ENCODE results near the gene AVPR2. TPM values are rescaled to one million over a fixed set of nuclear protein-coding genes. Genes with fewer than 3 reads are reported as not detected.

Gene AVPR2
- polyA plus RNA-seq, 1 donor, result 2.0 TPM

DNA sequence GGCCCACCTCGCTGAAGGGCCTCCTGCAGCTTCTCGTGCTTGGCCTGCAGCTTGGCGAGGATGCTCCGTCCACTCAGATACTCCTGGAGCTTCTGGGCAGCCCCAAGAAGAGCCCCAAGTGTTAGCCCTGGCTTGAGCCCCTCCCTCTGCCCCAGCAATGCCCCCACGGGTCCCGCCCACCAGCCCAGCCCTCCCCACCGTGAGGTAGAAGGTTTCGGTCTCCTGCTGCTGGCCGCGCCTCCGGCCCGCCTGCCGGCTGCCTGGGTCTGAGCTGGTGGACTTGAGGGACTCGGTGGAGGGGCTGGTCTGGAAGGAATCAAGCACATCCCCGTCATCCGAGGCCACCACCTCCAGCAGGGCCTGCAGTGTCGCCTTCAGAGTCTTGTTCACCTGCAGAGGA, 8.7 kb downstream of the AVPR2 start:
- DNase-seq, result no peak

DNA sequence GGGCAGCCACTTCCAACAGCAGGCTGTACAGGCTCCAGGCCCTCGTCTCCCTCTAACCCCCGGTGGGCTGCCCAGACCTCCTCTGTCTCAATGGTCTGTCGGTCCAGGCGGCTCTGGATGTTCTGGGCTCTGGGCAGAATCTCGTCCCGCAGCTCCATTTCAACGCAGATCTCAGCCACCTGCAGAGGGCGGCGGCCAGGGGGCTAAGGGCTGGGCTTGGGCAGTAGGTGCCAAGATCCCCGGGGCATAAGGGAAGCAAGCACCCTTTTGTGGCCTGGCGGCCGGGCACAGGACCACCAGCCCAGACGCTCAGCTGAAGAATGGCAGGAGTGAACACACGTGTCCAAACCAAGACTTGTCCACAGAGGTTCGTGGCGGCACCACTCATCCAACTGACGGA, 9.2 kb downstream of the AVPR2 start:
- DNase-seq, result no peak

DNA sequence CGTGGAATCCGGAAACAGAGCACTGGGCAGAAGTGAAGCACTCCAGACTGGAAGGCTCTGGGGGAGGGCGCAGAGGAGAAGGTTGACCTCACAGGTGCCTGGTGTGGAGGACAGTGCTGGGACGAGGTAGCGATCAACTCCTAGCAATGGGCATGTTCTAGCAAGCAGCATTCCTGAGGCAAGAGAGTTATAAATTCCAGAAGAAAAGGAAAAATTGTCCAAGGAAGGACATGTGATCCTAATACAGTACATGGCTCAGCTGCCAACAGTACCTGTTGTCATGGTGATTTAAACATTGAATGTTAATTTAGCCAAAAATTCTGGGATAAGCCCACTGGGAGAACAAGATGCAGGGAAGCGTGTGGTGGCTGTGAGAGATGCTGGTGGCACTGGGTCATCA, 13.4 kb downstream of the AVPR2 start:
- DNase-seq, result no peak

DNA sequence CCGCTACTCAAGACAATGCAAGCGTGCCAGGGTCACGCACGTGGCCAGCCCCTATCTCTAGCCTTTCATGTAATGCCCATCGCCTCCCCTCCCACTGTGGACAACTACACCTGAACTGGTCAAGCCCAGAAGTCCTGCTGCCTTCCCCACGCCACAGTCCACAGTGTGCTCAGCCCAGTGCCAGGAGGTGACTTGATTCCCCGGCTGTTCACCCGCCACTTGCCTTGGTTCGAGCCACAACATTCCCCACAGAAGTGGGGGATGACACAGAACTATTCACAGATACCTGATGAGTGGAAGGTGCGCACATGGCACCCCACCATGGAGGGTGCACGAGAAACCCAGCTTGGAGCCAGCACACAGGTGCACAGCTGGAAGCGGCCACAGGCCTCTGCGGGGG, 14.8 kb downstream of the AVPR2 start:
- no peak for DNase-seq

DNA sequence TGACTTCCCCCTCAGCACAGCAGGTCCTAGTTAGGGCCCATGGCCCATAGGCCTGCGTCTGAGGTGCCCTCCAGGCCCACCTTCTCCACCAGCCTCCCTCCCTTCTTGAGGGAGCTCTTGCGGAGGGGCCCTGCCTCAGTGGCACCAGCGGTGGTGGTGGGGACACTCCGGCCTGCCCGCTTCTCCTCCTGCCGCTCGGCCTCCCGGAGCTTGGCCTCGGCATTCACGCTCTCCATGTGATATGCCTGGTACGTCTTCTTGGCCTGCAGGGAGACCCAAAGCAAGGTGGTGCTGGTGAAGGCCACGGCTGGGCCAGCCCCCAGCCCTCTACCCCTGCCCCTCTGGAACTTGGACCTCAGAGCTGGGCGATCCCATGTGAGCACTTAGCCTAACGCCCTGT, 16.1 kb downstream of the AVPR2 start:
- DNase-seq, result no peak

DNA sequence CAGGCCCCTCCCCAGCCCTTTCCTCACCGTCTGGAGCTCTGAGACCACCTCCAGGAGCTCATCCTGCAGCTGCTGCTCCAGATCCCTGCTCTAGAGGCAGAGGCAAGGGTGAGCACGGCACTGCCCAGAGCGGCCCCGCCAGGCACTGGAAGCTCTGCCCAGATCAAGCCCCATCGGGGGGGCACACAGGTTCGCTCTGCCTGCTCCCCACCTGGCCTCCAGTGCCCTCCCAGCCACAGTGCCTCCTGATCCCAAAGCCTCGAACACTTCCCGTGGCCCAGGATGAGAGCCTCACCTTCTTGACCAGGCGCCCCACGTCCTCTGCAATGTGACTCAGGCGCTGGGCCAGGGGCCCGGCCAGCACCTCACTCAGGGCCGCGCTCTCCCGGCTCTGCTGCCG, 16.6 kb downstream of the AVPR2 start:
- DNase-seq, result no peak

DNA sequence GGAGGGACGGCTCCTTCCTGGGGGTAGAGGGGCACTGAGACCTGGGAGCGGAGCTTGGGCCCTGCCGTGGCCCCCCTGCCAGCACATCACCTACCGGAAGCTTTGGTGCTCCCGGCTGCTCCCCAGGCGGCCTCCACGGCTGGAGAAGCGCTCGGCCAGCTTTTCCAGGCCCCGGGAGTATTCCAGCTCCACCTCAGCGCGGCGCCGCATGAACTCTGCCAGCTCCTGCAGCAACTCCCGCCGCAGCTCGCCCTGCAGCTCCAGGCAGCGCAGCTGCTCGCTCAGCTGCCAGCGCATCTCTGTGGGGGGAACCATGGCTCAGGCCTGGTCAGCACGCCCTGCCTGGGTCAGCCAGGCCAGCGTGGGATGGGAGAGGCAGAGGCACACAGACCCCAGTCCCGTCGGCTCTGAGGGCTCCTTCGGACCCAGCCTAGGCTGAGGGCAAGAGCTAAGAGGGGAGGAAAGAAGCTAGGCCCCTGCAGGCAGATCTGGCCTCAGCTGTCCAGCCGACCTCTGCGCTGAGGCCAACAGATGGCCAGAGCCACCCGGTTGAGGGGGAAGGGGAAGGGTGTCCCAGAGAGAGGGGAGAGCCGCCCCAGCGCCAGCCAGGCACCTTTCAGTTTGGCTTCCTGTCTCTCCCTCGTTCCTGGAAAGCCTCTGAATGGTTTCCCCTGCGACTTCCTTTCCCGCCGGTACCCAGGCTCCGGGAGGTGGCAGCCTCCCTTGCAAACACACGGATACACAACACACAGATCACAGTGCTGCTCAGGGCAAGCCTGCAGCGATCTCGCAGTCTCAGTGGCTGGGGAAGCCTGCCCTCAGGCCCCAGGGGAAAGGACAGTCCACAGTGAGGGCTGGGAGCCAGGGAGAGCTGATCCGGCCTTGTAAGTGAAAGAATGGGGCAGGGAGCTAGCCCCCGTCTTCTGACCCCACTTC, 17.3 kb downstream of the AVPR2 start:
- no peak for DNase-seq

DNA sequence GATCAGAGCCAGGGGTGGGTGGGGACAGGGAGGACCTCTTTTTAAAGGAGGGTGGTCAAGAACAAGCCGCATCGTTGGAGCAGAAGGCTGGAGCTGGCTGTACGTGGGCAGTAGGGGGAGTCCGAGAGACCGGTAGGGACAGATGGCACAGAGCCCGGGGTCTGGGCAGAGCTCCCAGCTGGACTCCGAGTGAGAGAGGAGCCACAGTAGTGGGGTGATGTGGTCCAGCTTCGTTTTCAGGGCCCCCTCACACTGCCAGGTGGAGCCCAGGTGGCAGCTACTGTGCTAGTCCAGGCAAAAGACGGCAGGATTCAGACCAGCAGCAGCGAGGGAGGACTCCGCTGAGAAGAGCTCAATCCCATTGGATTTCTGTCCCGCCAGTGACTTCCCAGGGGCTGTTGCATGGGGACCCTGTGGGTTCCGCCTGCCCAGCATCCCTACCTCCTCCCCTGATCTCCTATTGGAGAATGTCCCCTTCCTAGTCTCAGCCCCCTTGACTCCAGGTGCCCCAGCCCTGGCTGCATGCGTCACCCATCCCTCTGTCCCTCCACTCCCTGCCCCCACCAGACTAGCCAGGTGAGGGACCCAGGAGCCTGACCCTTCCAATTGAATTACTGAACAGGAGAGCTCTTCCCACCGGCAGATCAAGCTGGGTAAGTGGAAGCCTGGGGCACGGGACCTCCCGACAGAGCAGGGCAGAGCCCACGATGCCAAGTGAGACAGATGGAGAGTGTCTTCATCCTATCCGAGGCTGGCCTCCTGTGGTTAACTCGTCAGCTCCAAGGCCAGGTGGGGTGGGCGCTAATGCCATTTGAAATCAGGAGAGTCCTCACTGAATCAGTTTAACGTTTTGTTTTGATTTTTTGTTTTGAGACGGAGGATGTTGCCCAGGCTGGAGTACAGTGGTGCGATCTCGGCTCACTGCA, 18.7 kb downstream of the AVPR2 start:
- DNase-seq, result no peak

DNA sequence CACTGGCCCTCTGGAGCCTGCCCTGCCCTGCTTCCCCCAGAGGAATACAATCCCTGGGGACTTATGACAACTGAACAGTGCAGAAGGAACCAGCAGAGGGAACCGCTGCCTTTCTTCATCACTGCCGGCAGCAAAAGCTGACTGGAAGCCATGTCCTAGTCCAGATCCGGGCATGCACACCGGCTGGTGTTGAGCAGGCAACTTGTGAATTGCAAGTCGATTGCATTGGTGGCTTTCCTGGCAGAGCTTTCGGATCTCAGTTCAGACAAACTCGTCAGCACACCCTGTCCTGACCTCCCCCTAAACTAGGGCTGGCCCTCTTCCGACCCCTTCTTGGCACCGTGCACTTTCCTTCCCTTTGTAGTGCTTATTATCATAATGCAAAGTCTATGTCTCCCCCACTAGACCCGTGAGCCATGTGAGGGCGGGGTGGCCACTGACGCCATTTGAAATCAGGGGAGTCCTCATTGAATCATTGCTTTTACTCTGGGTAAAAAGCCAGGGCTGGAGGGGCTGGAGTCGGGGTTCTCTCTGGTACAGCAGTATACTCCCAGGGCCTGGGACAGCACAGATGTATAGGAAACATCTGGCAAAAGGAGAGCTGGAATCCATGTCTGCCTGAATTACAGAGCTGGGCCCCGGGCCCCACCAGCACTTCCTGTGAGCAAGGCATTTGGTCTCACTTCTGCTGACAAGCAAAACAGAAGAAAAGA, 19.8 kb downstream of the AVPR2 start:
- no peak for DNase-seq

DNA sequence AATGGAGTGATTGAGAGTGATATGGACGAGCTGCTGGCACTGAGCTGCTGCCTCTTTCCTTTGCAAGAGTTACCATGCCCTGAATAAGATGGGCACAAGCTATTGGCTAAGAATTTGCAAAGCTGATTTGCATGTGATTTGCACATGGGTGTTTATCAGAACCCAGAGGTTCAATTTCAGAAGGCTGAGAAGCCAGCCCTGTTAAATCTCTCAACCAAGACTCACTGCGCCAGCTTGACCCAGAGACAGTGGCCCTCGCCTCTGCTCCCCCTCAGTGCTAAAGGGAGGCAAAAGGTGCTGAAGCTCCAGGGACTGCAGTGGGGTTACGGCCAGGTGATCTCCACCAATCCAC, 20.9 kb downstream of the AVPR2 start:
- DNase-seq, result no peak

DNA sequence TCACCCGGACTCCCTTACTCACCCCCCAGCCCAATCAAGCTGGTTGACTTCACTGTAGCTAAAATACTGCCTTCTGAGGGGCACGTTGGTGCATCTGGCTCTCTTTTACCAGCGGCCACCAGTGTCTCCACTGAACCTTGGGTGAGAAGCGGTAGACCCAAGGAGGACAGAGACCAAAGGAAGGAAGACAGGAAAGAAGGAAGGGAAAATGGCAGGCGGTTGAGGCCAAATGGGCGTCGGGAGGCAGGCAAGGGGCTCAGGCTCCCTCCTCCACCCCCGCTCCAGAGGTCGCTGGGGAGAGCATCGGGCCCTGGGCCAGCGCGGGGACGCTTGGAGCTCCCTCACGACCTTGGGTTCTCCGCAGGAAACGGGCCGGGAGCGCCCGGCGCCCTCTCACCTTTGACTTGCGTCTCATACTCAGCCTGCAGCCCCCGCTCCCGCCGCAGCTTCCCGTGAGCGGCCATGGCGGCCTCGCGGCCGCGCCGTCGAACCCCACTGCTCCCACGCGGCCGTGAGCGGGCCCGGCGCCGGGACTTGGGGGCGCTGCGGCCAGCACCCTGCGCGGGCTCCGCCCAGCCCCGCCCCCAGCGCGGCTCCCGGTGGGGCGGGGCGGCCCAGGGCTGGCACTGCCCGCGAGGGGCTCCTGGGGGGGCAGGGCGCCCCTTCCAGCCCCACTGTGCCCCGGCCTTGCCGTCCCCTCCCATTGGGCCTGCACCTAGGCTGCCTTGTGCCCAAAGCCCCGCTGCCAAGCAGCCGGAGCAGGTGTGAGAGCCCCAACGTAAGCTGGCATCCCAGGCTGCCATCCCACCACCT, 21.5 kb downstream of the AVPR2 start, which contains the start of gene ARHGAP4:
TSS of gene ARHGAP4 (minus strand) at position 526 of the 813 bp plus-strand sequence. CDS start at position 464, 62 bp downstream.
- no peak for DNase-seq

DNA sequence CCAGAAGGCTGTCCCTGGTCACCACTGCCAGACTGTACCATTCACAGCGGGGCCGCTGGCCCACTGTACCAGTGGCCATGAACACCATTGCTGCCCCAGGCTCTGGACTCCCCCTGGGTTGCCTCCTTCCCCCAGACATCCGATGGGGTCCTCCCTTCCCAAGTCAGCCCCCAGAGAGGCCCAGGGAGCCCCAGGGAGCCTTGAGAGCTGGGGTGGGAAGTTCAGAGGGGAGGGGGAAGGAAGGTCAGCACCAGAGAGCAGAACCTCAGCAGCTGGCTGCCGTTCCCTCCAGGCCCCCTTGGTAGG, 22.0 kb downstream of the AVPR2 start:
- DNase-seq, result no peak

DNA sequence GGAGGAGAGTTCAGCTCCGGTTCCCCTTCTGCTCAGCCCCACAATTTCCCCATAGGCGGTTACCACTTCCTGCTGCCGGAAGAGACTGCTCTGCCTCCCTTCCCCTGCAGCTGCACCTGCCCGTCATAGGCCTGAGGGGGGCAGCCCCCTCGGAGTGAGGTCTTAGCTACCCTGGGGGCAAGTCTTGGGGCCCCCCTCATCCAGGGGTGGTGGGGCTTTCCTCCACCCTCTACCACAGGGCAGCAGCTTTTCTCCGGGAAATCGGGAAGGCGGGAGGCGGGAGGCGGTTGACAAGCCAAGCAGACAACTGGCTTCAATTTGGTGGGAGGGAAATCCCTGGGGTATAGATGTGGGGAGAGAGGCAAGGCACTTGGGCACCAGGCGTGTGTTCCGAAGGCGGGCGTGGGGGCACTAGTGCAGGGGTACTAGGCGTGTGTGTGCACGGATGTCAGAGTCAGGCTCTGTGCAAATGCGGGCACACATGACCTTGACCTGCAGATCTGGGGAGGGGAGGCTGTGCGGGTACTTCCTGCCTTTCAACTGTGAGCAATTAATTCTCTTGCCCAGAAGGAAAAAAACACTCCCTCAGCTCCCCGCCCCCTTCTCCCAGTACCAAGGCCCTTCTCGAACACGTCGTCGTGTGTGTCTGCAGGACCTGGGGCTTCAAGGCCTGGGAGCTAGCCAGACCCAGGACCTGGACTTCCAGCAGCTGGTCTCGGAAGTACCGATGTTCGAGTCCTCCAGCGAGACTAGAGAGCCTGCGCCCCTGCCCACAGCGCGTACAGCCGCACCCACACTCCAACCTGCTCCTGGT, 22.6 kb downstream of the AVPR2 start:
- no peak for DNase-seq

DNA sequence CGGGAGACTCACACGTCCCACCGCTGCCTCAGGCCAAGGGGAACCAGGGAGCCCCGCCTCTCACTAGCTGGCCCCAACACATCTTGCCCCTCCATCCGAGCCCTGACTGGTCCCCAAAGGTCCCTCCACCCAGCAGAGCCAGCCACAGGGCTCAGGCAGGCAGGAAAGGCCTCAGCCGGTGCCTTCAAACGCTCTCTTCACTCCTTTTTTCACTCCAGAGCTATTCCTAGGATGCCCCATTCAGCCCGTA, 23.1 kb downstream of the AVPR2 start:
- no peak for DNase-seq

DNA sequence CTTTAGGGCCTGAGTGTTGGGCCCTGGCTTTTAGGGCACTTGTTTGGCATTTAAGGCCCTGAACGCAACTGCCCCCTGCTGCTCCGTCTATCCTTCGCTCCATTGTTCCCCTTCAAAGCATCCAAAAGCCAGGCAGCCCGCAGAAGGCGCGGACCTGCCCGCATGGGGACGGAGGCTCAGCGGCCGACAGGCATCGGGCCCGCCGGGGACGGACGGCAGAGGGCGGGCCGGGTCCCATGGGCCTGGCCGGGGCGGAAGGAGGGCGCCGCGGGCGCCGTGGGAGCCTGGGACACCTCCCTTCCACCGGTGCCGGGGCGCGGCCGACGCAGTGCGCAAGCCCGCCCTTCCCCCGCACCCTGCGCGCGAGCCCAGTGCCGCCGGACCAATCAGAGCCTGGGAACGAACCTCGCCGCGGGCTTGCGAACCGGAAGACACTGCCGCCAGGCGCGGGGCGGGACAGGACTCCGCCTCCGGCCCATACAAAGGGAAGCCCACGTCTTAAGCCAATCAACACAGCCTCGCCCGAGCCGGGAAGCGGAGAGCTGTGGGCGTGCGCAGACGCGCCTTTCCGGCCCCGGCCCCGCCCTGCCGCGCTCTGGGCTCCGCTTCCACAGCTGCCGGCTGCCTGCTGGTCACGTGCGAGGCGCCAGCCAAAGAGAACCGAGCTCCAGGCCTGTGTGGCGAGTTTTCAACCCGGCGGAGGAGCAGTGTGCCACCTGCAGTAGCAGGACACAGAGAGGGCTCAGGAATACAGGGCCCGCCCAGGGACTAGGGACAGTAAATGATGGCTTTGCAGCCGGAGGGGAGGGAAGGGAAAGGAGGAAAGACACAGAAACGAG, 23.7 kb downstream of the AVPR2 start:
- DNase-seq, result peak; percentile 92

DNA sequence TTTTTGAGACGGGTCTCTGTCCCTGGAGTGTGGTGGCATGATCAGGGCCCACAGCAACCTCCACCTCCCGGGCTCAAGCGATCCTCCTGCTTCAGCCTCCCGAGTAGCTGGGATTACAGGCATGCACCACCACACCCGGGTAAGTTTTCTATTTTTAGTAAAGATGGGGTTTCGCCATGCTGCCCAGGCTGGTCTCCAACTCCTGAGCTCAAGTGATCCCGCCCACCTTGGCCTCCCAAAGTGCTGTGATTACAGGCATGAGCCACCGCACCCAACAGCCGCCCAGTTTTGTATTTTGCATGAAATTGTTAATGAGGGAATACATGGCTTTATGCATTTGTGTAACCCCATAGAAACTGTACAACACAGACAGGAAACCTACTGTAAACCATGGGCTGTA, 24.4 kb downstream of the AVPR2 start:
- DNase-seq, result no peak

DNA sequence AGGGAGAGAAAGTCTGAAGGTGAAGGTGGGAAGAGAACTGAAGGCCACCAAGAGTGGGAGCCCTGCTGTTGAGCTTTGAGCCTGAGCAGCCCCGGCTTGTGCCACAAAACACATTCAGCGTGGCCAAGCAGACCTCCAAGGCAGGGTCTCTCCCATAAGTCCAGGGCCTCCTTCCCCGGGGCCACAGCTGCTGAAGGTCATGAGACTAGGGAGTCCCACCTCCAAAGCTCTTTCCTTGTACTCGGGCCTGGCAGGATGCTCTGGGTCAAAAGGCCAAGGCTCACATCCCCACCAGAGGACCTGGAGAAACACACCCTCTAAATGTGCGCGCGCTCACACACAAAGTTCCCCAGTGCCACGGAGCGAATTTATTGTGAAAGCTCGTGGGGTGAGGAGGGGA, 25.1 kb downstream of the AVPR2 start:
- no peak for DNase-seq

DNA sequence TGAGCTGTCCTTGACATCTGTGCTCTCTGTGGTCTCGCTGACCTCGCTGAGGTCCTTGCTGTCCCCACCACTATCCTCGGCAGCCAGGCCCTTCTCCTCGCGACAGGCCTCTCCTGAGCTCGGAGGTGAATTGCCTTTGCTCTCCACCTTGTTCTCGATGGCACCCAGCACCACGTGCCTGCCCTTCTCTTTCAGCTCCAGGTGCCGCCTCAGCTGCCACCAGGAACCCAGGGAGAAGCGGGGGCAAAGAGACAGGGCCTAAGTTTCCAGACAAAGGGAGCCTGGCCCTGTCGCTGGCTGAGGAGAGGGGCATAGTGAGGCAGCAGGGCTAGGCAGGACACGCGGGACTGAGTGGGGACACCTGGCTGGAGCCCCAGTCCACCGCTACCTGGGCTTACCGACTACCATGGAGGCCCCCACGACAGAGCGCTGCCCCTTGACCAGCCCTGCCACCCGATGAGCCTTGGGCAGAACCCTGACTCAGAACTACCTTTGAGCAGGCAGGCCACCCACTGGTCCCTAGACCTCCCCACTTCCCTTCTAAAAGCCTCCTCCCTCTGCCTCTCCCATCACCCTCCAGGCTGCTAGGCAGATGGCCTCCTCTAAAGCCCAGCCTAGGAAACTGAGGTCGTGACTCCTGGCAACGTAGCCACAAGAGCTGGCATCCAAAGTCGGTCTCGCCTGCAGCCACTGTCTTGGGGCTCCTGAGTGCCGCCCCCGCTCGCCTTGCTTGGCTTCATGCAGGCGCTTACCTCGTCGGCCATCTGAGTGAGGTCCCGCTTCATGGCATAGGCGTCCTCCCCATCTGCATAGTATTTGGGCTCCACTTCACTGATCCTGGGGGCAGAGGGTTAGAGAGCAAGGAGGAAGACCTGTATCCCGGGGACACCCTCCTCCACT, 25.8 kb downstream of the AVPR2 start:
- DNase-seq, result no peak

DNA sequence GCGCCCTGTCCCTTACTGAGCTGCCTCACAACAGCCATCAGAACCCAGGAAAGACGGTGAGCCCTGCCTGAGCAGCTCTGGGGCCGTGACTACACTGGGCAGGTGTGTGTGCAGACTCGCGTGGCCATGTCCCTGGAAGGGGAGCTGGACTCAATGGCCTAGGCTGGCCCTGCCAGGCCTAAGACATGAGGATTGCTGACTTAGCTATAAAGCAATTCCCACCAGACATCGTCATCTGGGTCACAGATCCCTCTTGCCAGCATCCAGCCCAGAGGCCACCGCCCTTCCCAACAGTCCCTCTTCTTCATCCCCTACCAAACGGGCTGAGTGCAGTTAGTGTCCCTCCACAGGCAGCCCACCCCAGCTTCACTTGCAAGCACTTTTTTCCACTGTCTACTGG, 26.7 kb downstream of the AVPR2 start:
- DNase-seq, result no peak

Measured in left kidney (tissue), 2 donors.